Stimulated activated naive CD8-positive, alpha-beta T cell treated with anti-CD3 and anti-CD28 coated beads, Interleukin-15, amount 100 ng/mL, for 72 hours (primary cell): ENCODE measurements around the gene DLD.

Experiments
- ATAC-seq: fragments of 150-1000 bp; cut with Tn5 transposase; 2 replicates; pipeline ENCODE4 v1.10.0; 2021; ENCODE audit warnings: mild to moderate bottlenecking, moderate library complexity
- DNase-seq, 2 donors: peaks; one replicate each; pipeline ENCODE4 v3.0.0; 2021 to 2022
- H3K27ac Mint-ChIP-seq, 2 donors: one replicate each; pipeline ENCODE4 v1.8.0; 2022; ENCODE audit warnings: mild to moderate bottlenecking in 2 of 2, mixed read lengths in 2 of 2, moderate library complexity in 2 of 2
- H3K27me3 Mint-ChIP-seq: one replicate; pipeline ENCODE4 v1.8.0; 2022; ENCODE audit warnings: mixed read lengths
- H3K4me1 Mint-ChIP-seq: one replicate; pipeline ENCODE4 v1.8.0; 2022; ENCODE audit warnings: mild to moderate bottlenecking, mixed read lengths
- H3K4me3 Mint-ChIP-seq, 2 donors: one replicate each; pipeline ENCODE4 v1.8.0; 2022; ENCODE audit warnings: mild to moderate bottlenecking in 2 of 2, mixed read lengths in 2 of 2, moderate library complexity in 1 of 2
- H3K9me3 Mint-ChIP-seq, 2 donors: one replicate each; pipeline ENCODE4 v1.8.0; 2022; ENCODE audit warnings: mixed read lengths in 2 of 2

DLD gene

DNA sequence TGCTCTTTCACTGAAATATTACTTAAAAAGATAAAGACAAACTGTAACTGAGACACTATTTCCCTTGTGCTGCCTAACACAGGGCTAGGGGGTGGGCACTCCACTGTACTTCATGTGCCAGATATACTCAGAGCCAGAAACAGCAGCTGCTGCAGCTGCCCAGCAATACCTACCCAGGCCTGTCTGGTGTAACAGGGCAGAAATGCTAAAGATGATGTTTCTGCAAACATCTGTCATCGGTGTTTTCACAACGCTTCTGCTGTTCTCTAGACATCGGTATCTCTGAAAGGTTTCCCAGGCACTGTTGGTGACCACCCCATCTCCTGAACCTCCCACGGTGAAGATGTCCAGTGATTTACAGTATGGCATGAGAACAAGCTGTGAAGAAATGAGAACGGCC lies 69.3 kb downstream of the DLD start:
- DNase-seq (no peak), ATAC-seq (no peak)
- Mint-ChIP-seq H3K9me3 (no peaks in the 10 kb centered on the region), H3K27ac (no peak overlapping the region), H3K27me3 (no peaks in the 10 kb centered on the region), H3K4me3 (no peak overlapping the region), H3K4me1 (no peaks in the 10 kb centered on the region)

DNA sequence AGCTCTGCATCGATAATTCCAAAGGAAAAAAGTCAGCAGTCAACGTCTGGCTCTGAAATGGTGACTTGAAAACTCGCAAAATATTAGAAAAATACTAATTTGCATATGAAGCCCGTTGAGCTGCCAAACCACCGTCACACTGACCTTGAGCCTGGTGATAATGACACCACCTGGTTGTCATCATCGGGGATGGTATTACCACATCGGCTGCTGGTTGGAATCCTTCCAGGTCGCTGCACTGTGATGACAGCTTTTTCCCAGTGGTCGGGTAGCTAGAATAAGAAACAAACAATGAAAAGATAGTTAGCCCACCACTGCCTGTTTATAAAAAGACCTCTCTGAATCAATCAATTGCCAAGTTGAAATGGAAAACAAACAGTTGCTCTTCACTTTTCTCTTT lies 70.4 kb downstream of the DLD start:
- no peak for ATAC-seq
- DNase-seq = no peak
- Mint-ChIP-seq H3K9me3 (no peaks in the 10 kb centered on the region), H3K27me3 (no peaks in the 10 kb centered on the region), H3K4me3 (no peak overlapping the region), H3K4me1 (no peaks in the 10 kb centered on the region), H3K27ac (no peak overlapping the region)

DNA sequence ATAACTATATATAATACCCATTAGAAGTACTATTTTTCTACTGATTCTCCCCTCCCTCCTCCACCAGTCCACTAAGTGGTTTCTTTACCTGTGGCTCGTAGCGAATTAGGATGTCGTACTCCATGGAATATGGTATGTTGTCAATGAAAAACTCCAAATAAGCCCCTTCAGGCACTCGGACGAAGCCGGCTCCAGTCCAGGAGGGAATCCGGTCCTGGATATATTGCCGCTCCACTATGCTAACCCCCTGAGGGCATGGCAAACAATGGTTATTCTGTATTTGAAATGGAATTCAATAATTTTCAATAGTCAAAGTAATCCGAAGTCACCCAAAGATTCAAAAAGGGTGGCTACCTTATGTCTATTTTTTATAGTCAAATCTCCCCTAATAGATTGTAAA lies 71.8 kb downstream of the DLD start:
- Mint-ChIP-seq H3K9me3 (no peaks in the 10 kb centered on the region), H3K4me1 (no peaks in the 10 kb centered on the region), H3K27me3 (no peaks in the 10 kb centered on the region), H3K4me3 (no peak overlapping the region), H3K27ac (no peak overlapping the region)
- DNase-seq (no peak), ATAC-seq (no peak)

DNA sequence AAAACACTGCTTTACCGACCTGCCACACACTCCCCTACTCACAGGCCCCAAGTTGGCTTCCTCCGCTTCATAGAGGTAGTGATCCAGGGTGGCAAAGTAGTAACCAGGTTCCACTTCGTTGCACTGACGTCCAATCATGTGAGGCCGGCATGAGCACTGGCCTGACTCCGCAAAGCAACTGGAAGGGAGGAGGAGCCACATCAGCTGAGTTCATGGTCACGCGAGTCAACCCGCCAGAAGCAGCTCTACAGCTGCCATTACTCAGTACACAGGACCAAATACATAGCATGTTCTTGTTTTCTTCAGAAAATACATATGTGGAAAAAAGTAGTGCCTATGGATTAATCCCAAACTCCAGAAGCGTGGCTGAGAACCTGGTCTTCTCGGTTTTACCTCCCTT lies 73.5 kb downstream of the DLD start:
- no peak overlapping the region for H3K27ac Mint-ChIP-seq
- no peaks in the 10 kb centered on the region for H3K9me3 Mint-ChIP-seq
- ATAC-seq (no peak), DNase-seq (no peak)
- H3K4me3 Mint-ChIP-seq = no peak overlapping the region
- H3K27me3 Mint-ChIP-seq = no peaks in the 10 kb centered on the region
- H3K4me1 Mint-ChIP-seq = no peaks in the 10 kb centered on the region

DNA sequence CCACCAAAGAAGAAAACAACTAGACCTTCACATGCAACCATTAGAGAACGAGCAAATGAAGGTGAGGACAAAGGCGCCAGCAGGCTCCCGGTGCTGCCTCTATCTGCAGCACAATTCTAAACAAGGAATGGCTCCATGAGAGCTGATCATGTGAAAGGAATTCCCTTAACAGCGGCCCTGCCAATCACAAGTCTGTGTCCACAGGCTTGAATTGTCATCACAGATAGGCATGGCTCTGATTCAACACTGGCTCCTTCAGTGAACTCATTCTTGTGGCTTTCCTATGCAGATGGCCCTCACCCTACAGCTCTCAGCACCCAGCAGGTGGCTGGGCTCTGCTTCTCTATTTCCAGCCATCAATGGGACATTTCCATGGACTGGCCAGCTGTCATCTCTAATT lies 75.7 kb downstream of the DLD start:
- Mint-ChIP-seq H3K9me3 (no peaks in the 10 kb centered on the region), H3K27me3 (no peaks in the 10 kb centered on the region), H3K4me1 (no peaks in the 10 kb centered on the region), H3K27ac (no peak overlapping the region), H3K4me3 (no peak overlapping the region)
- DNase-seq (no peak), ATAC-seq (no peak)

DNA sequence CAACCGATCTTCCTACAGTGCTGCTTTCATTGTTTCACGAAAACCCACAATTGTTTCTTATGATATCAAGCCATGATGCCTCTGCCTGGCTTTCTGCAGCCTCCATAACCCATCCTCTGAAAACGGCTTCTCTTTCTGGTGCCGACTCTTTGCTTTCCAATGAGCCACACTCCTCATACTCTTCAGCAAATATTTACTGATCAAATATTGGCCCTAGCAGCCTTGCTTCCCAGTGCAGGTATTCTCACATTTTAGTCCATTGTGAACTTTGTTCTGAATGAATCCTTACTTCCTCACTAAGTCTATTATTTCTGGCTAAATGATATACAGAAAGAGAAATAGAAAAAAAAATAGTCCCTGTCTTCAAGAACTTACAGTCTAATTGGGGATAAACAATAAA lies 76.4 kb downstream of the DLD start:
- no peak for DNase-seq
- Mint-ChIP-seq H3K4me1 (no peaks in the 10 kb centered on the region), H3K27ac (no peak overlapping the region), H3K27me3 (no peaks in the 10 kb centered on the region), H3K4me3 (no peak overlapping the region), H3K9me3 (no peaks in the 10 kb centered on the region)
- ATAC-seq = no peak

DNA sequence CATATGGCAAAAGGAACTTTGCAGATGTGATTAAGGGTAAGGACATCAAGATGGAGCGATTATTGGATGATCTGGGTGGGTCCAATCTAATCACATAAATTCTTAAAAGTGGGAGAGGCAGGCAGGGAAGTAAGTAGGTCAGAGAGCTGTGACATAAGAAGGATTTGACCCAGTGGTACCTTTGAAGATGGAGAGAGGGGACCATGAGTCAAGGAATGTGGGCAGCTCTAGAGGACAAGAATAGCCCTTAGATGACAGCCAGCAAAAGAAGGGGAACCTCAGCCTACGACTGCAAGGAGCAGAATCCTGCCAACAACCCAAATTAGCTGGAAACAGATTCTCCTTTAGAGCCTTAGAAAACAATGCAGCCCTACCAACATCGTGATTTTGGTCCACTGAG lies 77.5 kb downstream of the DLD start:
- no peak overlapping the region for H3K4me3 Mint-ChIP-seq
- H3K9me3 Mint-ChIP-seq = no peaks in the 10 kb centered on the region
- H3K27me3 Mint-ChIP-seq = no peaks in the 10 kb centered on the region
- ATAC-seq (no peak), DNase-seq (no peak)
- no peak overlapping the region for H3K27ac Mint-ChIP-seq
- H3K4me1 Mint-ChIP-seq = no peaks in the 10 kb centered on the region

DNA sequence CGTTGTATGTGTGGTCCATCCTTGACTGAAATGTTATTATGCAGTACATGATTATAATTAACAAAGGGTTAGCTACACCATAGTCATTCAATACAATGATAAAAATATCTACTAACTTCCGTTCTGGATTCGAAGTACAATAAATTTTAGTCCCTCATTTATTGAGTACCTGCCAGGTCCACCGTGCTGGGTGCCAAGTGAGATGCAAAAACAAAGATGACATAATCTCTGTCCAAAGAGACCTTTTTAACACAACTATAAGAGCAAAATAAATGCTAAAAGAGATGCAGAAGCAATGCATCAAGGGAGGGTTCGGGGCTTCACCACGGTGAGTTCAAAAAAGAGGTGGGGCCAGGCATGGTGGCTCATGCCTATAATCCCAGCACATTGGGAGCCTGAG lies 78.9 kb downstream of the DLD start:
- DNase-seq = no peak
- Mint-ChIP-seq H3K27ac (no peak overlapping the region), H3K9me3 (no peaks in the 10 kb centered on the region), H3K4me3 (no peak overlapping the region), H3K4me1 (no peaks in the 10 kb centered on the region), H3K27me3 (no peaks in the 10 kb centered on the region)
- ATAC-seq = no peak
